NCI-H128 (cell line): ENCODE measurements around the gene TOMM40L.
"Not testable (repeated sequence)": the region's sequence is repeated elsewhere in the genome, so short reads cannot be mapped to it uniquely, and the experiment has no call there.

Source experiments
- DNase-seq: peaks from one replicate; lab custom pipeline; 2025; ENCODE audit not compliant: unreplicated experiment; lab: John Stamatoyannopoulos, UW

TOMM40L gene

DNA sequence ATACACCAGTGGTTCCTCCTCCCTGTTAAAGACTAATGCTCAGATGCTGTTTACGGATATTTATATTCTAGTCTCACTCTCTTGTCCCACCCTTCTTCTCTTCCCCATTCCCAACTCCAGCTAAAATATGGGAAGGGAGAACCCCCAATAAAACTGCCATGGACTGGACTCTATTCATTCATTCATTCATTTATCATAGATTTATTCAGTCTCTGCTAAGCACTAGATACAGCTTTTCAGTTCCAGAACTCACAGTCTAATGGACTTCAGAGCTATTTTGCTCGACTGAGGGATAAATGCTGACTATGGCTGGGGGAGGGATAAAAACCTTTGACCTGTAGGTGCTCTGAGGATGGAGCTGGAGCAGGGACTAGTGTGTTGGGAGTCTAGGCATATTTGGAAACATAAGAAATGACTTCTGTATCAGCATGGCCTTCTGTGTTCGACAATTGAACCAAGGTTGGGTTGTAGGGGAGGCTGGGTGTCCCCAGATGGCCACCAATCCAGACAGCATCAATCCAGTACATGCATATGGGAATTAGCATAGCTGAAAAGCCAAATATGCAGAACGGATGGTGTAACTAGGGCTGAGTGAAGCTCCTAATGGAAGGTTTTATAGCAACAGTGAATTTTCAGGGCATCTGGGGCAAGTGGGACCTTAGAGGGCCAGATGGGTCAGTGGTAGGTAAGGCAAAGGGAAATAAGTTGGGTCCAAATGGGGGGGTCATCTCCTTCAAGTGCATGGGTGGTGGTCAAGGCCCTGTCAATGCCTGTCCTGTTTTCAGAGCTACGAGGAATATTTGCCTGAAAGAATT is 6.6 kb upstream of the TOMM40L start:
- DNase-seq, result no peak

DNA sequence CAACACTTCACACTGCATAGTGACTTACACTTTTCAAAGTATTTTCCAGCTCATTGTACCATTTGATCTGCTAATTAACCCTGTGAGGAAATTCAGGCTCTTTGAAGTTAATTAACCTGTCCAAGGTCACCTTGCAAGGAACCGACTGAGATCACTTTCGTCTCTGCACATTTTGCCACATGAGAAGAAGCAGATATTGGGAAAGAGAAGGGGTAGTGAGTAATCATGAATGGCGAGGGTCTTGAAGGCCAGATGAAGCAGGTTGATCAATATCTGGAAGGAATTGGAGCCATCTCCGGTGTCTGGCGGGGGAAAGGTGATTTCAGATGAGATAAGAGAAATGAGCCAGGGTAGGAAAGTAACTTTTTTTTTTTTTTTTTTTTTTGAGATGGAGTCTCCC is 5.9 kb upstream of the TOMM40L start:
- DNase-seq, result no peak

DNA sequence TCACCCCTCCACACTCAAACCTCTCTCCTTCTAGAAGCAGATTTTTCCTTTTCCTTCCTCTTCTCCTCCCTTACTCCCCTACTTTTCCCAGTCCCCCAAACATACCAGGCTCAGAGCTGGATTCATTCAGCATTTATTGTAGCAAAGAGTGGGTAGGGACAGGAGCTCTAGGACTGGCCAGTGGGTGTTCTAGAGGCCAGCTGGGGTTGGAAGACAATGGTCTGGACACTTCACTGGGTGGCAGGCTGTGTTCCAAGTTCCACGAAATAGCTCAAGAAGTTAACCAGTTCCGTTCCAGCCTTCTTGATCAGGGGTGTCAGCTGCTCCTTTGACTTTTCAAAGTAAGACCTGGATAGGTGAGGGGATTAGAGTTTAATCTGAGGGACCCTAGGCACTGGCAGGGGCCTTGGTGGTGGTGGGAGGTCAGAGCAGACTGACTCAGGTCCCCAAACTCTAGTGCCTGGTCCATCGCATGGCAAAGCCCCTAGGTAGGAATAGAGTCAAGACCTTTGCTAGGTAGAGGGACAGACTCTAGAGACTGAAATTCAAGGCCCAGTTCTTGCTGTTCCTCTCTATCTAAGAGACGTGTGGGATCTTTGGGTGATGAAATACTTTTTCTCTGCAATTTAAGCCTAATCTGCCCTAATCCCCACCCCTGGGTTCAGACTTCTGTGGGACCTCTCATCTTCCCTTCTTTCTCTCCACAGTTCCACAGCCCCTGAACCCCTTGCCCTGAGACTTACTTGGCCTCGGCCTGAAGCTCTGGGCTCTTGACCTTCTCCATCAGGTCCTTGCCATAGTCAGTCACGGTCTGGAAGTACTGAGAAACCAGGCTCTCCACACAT is 3.5 kb upstream of the TOMM40L start:
- DNase-seq, result no peak

DNA sequence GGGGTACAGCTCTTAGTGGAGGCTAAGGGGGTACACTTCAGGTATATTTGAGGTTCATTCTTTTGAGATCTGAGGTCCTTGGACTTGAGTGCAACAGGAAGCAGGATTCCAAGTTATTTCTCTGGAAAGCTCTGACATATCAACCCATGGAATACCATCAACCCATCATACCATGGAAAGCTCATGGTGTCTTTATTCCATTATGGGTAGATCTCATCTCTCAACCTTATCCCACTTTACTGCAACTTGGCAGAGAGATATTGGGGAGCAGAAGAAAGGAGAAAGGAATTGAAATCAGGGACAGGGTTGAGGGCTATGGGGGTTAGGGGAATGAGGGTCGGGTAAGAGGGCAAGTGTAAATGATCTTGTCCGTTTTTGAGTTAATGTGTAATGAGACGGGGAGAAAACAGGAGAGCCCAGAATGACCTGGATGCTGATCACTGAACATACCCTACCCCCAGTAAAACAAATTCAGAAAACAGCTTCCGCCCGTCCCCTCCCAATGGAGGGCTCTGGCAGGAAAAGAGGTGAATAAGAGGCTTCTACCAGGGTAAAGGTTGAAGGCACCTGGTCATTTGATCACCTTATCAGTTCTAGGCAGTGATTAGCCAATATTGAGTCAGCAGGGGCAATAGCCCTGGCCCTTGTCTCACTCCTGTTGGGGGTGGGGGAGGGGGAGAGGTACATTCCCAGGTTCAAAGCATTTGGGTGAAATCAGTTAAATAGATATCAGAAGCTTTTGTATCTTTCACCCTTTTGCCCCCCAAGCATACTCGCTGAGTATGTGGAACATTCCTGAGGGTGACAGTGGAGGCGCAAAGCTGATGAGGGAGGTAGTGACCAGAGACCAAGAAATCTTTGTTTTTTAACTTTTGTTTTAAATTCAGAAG is 1.8 kb upstream of the TOMM40L start:
- no peak for DNase-seq

DNA sequence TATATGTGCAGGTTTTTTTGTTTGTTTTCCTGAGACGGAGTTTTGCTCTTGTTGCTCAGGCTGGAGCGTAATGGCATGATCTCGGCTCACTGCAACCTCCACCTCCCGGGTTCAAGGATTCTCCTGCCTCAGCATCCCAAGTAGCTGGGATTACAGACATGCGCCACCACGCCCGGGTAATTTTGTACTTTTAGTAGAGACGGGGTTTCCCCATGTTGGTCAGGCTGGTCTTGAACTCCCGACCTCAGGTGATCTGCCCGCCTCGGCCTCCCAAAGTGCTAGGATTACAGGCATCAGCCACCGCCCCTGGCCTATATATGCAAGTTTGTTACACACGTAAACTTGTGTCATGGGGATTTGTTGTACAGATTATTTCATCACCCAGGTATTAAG is 1.2 kb upstream of the TOMM40L start:
- DNase-seq, result not testable (repeated sequence)

DNA sequence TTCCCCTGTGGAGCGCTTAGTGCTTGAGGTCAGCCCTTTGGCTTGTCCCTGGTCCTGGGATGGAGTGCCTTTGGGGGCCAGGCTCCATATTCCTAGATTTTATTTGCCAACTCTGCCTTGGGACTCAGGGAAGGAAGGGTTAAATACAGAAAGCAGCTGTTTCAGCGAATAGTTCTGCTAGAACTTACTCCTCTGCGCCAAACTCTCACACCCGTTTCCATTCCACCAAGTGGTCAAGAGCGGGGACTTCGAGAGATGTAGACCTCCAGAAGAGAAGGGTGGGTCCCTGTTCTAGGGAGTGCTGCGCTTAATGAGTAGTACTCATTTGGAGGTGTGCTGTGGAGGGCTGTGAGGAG is 704 bp upstream of the TOMM40L start:
- DNase-seq, result no peak

DNA sequence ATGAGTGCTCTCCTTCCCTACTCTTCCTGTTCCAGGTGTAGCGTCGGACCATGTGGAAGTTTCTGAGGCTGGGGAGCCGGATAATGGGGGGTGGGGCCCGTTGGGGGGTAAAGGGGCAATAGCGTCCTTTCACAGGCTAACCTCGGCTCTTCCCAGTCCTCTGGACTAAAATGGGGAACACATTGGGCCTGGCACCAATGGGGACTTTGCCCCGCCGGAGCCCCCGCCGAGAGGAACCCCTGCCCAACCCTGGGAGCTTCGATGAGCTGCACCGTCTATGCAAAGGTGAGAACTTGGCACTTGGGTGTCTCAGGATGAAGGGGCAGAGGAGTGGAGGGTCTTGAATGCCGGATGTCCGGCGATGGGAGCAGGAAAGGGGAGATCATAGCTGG is 456 bp downstream of the TOMM40L start:
- DNase-seq, result no peak

DNA sequence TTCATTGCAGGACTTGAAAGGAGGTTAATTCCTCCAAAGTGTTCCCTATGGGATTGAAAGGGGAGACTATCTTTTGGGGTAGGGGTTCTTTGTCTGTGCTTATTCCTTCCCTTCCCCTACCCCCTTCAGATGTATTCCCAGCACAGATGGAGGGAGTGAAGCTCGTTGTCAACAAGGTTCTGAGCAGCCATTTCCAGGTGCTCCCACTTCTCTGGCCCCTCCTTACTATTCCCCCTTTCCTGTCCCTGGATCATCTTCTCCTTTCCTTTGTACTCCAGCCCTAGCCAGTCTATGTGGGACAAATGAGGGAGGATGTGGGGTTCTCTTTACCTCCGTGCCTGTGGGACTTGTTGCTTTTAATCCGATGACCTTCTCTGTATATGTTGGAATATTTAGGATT is 899 bp downstream of the TOMM40L start:
- no peak for DNase-seq

DNA sequence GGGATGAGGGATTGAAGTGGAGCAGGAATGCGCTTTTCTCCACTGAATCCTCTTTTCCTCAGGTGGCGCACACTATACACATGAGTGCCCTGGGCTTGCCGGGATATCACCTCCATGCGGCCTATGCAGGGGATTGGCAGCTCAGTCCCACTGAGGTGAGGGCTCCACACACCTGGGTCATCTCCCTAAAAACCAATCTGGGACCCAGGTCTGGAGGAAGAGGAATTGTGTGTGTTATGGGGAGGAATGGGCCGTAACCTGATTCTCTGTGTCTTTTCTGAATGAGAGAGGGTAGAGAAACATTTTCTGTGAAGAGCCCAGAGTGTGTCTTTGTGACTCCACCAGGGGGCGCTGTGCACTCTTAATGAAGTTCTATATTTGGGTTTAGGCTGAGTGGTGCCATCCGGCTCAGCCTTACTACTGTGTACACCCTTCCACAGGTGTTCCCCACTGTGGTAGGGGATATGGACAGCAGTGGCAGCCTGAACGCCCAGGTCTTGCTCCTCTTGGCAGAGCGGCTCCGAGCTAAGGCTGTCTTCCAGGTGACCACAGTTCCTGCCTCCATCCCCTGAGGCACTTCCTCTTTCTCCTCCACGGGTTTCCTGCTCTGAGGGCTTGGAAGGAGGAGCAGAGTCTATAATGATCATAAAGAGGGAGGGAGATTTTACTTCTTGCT is 1.5 kb downstream of the TOMM40L start:
- DNase-seq, result peak; percentile 68

DNA sequence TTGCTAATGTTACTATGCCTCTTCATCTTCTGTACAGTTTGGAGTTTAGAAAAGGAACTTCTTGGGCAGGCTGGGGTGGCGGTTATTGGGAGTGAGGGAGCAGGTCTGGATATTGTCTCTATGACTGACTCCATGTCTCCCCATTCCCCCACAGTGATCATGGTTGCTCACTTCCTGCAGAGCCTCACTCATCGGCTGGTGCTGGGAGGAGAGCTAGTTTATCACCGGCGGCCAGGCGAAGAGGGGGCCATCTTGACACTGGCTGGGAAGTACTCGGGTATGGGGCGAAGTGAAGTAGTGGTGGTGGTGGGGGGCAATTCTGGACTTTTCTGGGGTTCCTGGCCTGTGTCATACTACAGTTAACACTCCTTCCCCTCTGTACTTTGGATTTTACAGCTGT is 2.2 kb downstream of the TOMM40L start:
- DNase-seq, result no peak

DNA sequence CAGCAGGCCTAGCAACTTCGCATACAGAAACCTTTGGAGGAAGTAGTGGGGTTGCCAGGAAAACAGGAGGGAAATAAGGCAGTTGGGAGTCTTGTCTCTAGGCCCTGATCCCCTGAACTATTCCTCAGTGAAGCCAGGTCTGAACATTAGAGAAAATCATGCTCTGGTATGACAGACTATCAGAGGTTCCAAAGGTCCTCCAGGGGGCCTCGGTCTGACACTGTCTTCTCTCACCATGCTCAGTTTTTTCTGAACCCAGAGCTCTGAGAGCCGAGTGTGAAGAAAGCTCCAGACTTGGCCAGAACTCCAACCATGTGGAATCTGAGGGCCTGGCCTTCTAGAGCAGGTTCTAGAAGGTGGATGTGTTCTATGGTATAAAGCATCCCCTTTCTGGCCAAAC is 4.0 kb downstream of the TOMM40L start:
- no peak for DNase-seq

DNA sequence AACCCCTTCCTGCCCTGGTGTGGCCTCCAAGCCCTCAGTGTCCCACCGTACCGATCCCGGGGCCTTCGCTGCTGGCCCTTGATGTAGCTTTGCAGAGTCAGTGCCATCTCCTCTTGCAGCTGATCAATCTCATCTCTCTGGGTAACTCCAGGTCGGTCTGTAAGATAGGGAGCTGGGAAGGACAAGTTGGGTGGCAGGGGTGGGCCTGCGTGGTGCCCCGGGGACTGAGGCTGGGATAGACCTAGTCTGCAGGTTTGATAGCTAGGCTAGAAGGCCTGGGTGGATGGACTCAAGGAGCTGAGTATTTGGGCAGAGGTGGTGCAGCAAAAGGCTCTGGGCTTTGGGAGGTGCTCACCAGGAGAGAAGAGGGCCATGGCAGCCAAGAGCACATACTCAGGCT is 4.9 kb downstream of the TOMM40L start:
- DNase-seq, result no peak

DNA sequence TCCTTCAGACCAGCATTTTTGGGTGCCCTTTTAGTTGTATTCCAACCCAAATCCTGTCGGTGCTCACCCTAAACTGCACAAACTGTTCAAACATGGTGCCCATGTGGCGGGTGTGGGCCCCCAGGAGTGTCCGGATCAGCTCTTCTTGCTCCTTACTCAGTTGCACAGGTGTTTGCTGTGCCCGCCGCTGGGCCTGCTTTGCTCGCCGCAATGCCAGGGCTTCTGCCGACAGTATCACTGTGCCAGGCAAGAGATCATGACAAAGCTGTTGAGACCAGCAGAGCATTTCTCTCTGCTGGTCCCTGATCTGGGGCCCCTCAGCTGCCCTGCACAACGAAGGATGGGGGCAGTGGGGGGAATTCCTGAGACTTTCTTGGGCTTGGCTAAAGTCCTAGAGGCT is 7.2 kb downstream of the TOMM40L start:
- no peak for DNase-seq

DNA sequence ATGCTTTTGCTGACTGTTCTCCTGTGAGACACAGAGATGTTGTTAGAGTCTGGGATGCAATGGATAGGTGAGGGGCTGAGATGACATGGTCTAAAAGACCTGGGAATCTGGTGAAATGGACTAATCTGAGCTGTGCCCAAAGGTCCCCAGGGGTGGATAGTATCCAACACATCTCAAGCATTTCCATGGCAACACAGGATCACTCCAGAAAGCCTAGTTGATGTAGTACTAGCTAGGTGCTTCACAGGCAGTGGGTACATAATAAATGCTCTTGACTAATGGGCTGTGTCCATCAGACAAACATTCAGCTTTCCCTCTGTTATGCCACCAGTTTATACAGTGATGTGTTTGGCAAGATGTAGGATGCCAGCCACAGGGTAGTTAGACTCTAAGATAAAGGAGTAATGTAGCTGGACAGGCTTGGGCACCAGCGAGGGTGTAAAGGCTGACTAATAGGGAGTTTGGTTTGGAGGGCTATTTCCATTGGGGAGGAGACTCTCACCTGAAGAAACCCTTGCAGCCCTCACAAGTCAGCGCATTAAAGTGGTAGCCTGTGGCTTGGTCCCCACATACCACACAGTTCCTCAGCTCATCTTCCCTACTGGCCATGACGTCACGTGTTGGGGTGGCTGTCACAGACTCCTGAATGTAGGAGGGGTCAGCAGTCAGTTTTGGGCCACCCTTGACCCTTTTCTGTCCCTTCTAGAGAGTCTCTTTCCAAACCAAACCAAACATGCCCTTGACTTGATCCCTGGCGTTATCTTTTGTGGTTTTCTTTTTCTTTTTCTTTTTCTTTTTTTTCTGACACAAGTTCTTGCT is 10.3 kb downstream of the TOMM40L start:
- no peak for DNase-seq

DNA sequence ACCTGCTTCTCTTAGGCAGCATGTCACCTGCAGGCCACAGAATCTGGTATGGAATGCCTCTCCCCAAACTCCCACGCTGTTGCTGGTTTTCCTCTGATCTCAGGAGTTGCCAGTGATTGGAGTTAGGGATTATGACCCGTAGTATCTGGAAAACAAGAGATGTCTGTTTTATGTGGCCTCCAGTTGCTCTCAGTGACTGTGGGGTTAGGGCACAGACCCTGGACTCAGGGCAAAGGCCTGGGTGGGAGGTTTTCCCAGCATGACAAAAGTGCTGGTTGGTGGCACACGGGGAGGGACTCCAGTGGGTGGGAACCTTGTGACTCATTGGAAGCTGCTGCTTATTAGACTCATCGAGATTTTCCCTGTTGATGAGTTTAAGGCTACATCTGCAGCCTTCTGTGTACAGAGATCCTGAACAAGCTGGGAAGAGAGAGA is 12.2 kb downstream of the TOMM40L start, which contains the start of gene NR1I3:
Gene NR1I3 (minus strand): TSS at position 165 of the 435 bp plus-strand sequence. CDS start 1,638 bp downstream, outside the sequence.
- DNase-seq, result no peak

DNA sequence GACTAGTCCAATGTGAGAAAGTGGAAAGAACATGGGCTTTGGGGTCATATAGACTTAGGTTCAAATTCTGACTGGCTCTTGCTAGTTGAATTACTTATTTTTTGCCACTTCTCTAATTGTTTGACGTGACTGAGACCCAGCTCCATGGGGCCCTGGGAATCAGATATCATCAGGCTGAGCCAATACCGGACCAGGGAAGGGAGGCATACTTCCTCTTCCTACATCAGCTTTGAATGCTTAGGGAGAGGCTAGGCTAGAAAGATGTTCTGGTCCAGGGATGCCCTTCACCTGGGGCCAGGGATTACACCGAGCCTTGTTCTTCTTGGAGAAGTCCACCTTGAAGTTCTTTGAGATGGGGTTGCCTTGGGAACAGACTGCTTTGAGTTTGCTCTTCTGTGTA is 15.8 kb downstream of the TOMM40L start:
- DNase-seq, result no peak

DNA sequence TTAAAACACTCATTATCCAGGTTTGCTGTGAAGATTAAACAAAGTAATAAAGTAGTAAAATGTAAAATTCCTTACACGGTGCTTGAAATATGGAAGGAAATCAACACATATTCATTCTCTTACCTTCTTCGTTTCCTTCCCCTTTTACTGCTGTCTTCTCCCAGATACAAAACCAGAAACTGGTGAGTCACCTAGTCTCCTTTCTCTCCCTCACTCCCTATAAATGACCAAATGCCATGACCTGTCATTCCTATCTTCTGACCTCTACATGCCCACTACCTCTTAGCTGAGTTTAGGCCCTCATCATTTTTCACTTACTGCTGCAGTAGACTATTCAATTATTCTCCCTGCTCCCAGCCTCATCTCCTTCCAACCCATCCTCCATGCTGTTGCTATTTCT is 16.5 kb downstream of the TOMM40L start:
- no peak for DNase-seq

DNA sequence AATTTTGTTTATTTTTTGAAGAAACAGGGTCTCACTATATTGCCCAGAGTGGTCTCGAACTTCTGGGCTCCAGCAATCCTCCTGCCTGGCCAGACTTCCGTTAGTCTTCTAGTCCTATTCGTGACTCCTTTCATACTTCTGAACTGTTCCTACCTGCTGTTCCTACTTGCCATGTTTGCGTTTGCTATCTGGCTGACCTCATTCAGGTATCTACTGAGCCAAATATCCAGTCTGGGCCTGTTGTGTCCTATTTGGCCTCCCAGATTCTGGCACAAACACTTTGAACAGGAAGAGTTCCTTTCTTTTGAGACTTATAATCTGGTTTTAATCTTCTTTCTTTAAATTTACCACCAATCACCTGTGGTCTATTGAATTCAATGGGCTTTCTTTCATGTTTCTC is 19.0 kb downstream of the TOMM40L start:
- no peak for DNase-seq

DNA sequence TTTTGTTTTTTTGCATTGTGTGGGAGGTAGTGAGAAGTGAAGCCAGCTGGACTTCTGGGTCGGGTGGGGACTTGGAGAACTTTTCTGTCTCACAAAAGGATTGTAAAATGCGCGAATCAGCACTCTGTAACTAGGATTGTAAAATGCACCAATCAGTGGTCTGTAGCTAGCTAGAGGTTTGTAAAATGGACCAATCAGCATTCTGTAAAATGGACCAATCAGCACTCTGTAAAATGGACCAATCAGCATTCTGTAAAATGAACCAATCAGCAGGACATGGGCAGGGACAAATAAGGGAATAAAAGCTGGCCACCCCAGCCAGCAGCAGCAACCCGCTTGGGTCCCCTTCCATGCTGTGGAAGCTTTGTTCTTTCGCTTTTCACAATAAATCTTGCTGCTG is 24.2 kb downstream of the TOMM40L start:
- DNase-seq, result not testable (repeated sequence)

DNA sequence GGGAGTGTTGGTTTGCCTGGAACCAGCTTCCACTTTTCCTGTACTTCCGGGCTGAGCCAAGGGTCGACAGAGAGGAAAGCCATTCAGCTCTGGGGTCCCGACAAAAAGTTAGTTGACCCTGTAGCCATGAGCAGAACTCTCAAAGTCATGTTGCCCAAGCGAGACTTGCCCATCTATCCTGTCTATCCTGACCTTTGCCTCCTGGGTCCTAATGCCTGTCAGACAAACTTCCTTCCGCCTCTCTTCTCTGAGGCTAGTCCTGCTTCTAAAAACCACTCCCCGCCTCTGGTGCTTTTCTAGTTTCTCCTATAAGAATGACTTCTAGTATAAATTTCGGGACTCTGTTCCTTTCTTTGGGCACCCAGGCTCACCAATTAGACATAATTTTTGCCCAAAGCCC is 25.0 kb downstream of the TOMM40L start:
- DNase-seq, result no peak
